CD4-positive, alpha-beta T cell (primary cell): Measurements from ENCODE around the gene GNAQ. TPM values are rescaled to one million over a fixed set of nuclear protein-coding genes. Genes with fewer than 3 reads are reported as not detected.

Source experiments
- ATAC-seq: fragments of 200-7000 bp; cut with Tn5 transposase; one replicate; pipeline ENCODE4 v1.10.0; 2022; ENCODE audit warnings: mild to moderate bottlenecking; ENCODE audit not compliant: poor library complexity
- CTCF ChIA-PET: fragments of 350-600 bp; sonication (Branson Sonifier 250); formaldehyde crosslinking; loops from one replicate; lab custom pipeline; 2021; ENCODE audit warnings: antibody characterized with exemption, inconsistent platforms; lab: Charles Lee
- POLR2A ChIA-PET: fragments of 350-600 bp; sonication (Branson Sonifier 250); formaldehyde crosslinking; loops from one replicate; lab custom pipeline; 2021; ENCODE audit warnings: antibody characterized with exemption, inconsistent platforms; lab: Charles Lee
- DNase-seq, 14 experiments: peaks; one replicate each; pipeline ENCODE4 v3.0.0-alpha.2; 2013 to 2020; ENCODE audit warnings: mixed read lengths in 2 of 14
- H3K27ac ChIP-seq, 2 donors: one replicate each; pipeline versions ENCODE4 v1.5.1 to v1.7.0; 2013; ENCODE audit warnings: low read length in 2 of 2, low read depth in 1 of 2, mild to moderate bottlenecking in 1 of 2
- H3K27me3 ChIP-seq, 2 experiments: 1 replicate in 1 of 2; 2 replicates in 1 of 2; pipeline versions ENCODE4 v1.6.1 to v1.7.0; 2013; ENCODE audit warnings: low read length in 2 of 2, control low read depth in 1 of 2, mild to moderate bottlenecking in 1 of 2, moderate library complexity in 1 of 2; ENCODE audit not compliant: insufficient read depth in 2 of 2, control insufficient read depth in 1 of 2
- H3K36me3 ChIP-seq: one replicate; pipeline ENCODE4 v1.6.1; 2013; ENCODE audit warnings: low read length, control low read depth; ENCODE audit not compliant: insufficient read depth
- H3K4me1 ChIP-seq: one replicate; pipeline ENCODE4 v1.6.1; 2013; ENCODE audit warnings: low read length, control low read depth; ENCODE audit not compliant: insufficient read depth
- H3K4me3 ChIP-seq: one replicate; pipeline ENCODE4 v1.5.1; 2013; ENCODE audit warnings: mild to moderate bottlenecking, low read length, moderate library complexity
- H3K9me3 ChIP-seq, 2 experiments: 1 replicate in 1 of 2; 2 replicates in 1 of 2; pipeline versions ENCODE4 v1.6.1 to v1.7.0; 2013; ENCODE audit warnings: low read length in 2 of 2, mild to moderate bottlenecking in 2 of 2, control low read depth in 1 of 2, moderate library complexity in 1 of 2; ENCODE audit not compliant: control insufficient read depth in 1 of 2, insufficient read depth in 1 of 2
- H3K27ac Mint-ChIP-seq: one replicate; pipeline ENCODE4 v1.8.0; 2020; ENCODE audit warnings: mixed read lengths
- H3K27me3 Mint-ChIP-seq: one replicate; pipeline ENCODE4 v1.8.0; 2021; ENCODE audit warnings: mixed read lengths
- H3K36me3 Mint-ChIP-seq: one replicate; pipeline ENCODE4 v1.8.0; 2021; ENCODE audit warnings: low read depth, mixed read lengths
- H3K4me1 Mint-ChIP-seq: one replicate; pipeline ENCODE4 v1.8.0; 2021; ENCODE audit warnings: low read depth, mixed read lengths
- H3K4me3 Mint-ChIP-seq: one replicate; pipeline ENCODE4 v1.8.0; 2020; ENCODE audit warnings: mild to moderate bottlenecking, mixed read lengths
- H3K9me3 Mint-ChIP-seq: one replicate; pipeline ENCODE4 v1.8.0; 2020; ENCODE audit warnings: mixed read lengths
- CTCF ChIP-seq: fragments of 200-600 bp; IDR thresholded peaks from one replicate; pipeline ENCODE4 v1.8.0; 2022; ENCODE audit warnings: antibody characterized with exemption, mild to moderate bottlenecking
- intact Hi-C, 2 experiments: fragments of 100-400 bp; cut with DNase I in 1 of 2; cut with micrococcal nuclease in 1 of 2; formaldehyde crosslinking; loops; one replicate each; pipeline versions ENCODE4 v1.15.1 to v1.9.0; 2023 to 2025; cut with DNase I, micrococcal nuclease
- total RNA-seq, 174 experiments: library from RNA in 2 of 174; stranded (reverse) in 2 of 174; gene quantifications; one replicate each; pipeline ENCODE4 v1.2.3 and lab custom pipeline; 2021 to 2026

GNAQ gene
- total RNA-seq, 2 experiments from 2014 or later = 55.5 to 55.9 TPM

DNA sequence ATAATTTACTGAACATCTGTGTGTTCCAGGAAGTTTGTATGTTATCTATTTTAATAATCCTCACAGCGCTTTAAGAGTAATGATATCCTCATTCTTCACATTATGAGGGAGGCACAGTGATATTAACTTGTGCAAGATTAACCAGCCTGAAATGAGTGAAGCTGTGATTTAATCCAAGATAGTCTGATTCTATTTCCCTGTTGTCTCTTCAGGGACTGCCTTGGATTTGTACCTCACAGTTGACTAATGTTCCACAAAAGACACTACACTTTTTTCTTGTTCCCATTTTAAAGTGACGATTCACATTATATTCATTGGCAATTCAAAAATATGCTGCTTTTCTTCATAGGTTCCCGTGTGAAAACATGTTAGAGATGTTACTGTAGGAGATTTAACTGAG, 258.2 kb downstream of the GNAQ start:
- Histone ChIP-seq H3K27ac (no peak overlapping the region), H3K9me3 (no peaks in the 10 kb centered on the region), H3K27me3 (no peaks in the 10 kb centered on the region), H3K36me3 (peaks cover 3% of the 10 kb centered on the region), H3K4me3 (no peak overlapping the region), H3K4me1 (no peaks in the 10 kb centered on the region)
- no peak overlapping the region for H3K4me3 Mint-ChIP-seq
- no peak for TF ChIP-seq CTCF
- peaks cover 2% of the 10 kb centered on the region for H3K9me3 Mint-ChIP-seq
- peaks cover 65% of the 10 kb centered on the region for H3K36me3 Mint-ChIP-seq
- ChIA-PET POLR2A (no interaction called here), CTCF (no interaction called here)
- intact Hi-C loops = no loop called here
- H3K4me1 Mint-ChIP-seq = peaks cover 15% of the 10 kb centered on the region
- no peaks in the 10 kb centered on the region for H3K27me3 Mint-ChIP-seq
- no peak for ATAC-seq
- no peak overlapping the region for H3K27ac Mint-ChIP-seq
- DNase-seq = no peak

GRCh38 chr9:77772646-77773045, 259.0 kb downstream of the GNAQ start:
- ATAC-seq (no peak), DNase-seq (no peak)
- H3K4me3 Mint-ChIP-seq = no peak overlapping the region
- no peak for TF ChIP-seq CTCF
- H3K27me3 ChIP-seq = no peaks in the 10 kb centered on the region
- no peaks in the 10 kb centered on the region for H3K9me3 Mint-ChIP-seq
- H3K27ac Mint-ChIP-seq = no peak overlapping the region
- no peak overlapping the region for H3K27ac ChIP-seq
- ChIA-PET CTCF (no interaction called here), POLR2A (no interaction called here)
- H3K27me3 Mint-ChIP-seq = no peaks in the 10 kb centered on the region
- no peak overlapping the region for H3K4me3 ChIP-seq
- H3K36me3 ChIP-seq = no peaks in the 10 kb centered on the region
- no peaks in the 10 kb centered on the region for H3K4me1 ChIP-seq
- H3K9me3 ChIP-seq = no peaks in the 10 kb centered on the region
- peaks cover 12% of the 10 kb centered on the region for H3K4me1 Mint-ChIP-seq
- H3K36me3 Mint-ChIP-seq = peaks cover 60% of the 10 kb centered on the region
- intact Hi-C loops = no loop called here

- ATAC-seq = no peak
- H3K4me3 Mint-ChIP-seq = no peak overlapping the region
- intact Hi-C loops = no loop called here
These were observed 260.4 kb downstream of the GNAQ start for GRCh38 chr9:77771171-77771570.

More at GRCh38 chr9:77771171-77771570, 260.4 kb downstream of the GNAQ start:
- Histone ChIP-seq H3K4me1 (no peaks in the 10 kb centered on the region), H3K4me3 (no peak overlapping the region), H3K9me3 (no peaks in the 10 kb centered on the region), H3K27ac (no peak overlapping the region), H3K36me3 (no peaks in the 10 kb centered on the region), H3K27me3 (no peaks in the 10 kb centered on the region)
- Mint-ChIP-seq H3K27me3 (no peaks in the 10 kb centered on the region), H3K27ac (no peak overlapping the region), H3K36me3 (peaks cover 50% of the 10 kb centered on the region), H3K4me1 (peaks cover 2% of the 10 kb centered on the region), H3K9me3 (no peaks in the 10 kb centered on the region)
- no peak for TF ChIP-seq CTCF
- ChIA-PET POLR2A (no interaction called here), CTCF (interaction anchor here (1.0 to 1.3 kb wide), 2 partner anchors 8 to 11 kb away, joined by 3 read pairs; no protein-coding TSS in a partner anchor)
- DNase-seq = no peak
